NCI-H1694 treated with DMSO at 0.1 percent for 48 hours (cell line): ENCODE measurements around the gene PLA2G3.
A peak's percentile ranks its signal among the peaks of the same experiment; 100 is the strongest.
"Not testable (repeated sequence)": the region's sequence is repeated elsewhere in the genome, so short reads cannot be mapped to it uniquely, and the experiment has no call there.

Experiments
- DNase-seq: peaks from one replicate; lab custom pipeline; 2025; lab: John Stamatoyannopoulos, UW

PLA2G3 gene

GRCh38 chr22:31099841-31100761 lies 40.2 kb downstream of the PLA2G3 start:
- DNase-seq, result no peak

GRCh38 chr22:31099386-31099785 lies 40.9 kb downstream of the PLA2G3 start:
- no peak for DNase-seq

GRCh38 chr22:31098632-31099110 lies 41.6 kb downstream of the PLA2G3 start:
- DNase-seq, result no peak

GRCh38 chr22:31097941-31098631 lies 42.2 kb downstream of the PLA2G3 start:
- no peak for DNase-seq

- DNase-seq, result not testable (repeated sequence)
Measured at GRCh38 chr22:31097539-31097938, 42.8 kb downstream of the PLA2G3 start.

- no peak for DNase-seq
Measured at GRCh38 chr22:31096657-31097279, 43.5 kb downstream of the PLA2G3 start.

GRCh38 chr22:31095637-31096249 lies 44.6 kb downstream of the PLA2G3 start:
- no peak for DNase-seq

GRCh38 chr22:31094741-31095140 lies 45.6 kb downstream of the PLA2G3 start:
- DNase-seq, result no peak

- DNase-seq, result peak; percentile 61
Measured at GRCh38 chr22:31094021-31094551, 46.2 kb downstream of the PLA2G3 start.

GRCh38 chr22:31093086-31093850 lies 47.0 kb downstream of the PLA2G3 start:
- DNase-seq, result no peak

GRCh38 chr22:31092161-31092560 lies 48.1 kb downstream of the PLA2G3 start:
- DNase-seq, result no peak

GRCh38 chr22:31091106-31091975 lies 49.0 kb downstream of the PLA2G3 start:
- DNase-seq, result no peak

GRCh38 chr22:31090217-31091085 lies 49.9 kb downstream of the PLA2G3 start:
- no peak for DNase-seq

- peak; percentile 15 for DNase-seq
Measured at GRCh38 chr22:31089160-31090100, 50.9 kb downstream of the PLA2G3 start.

- DNase-seq, result no peak
Measured at GRCh38 chr22:31088233-31088986, 51.9 kb downstream of the PLA2G3 start.

GRCh38 chr22:31087744-31088215 lies 52.5 kb downstream of the PLA2G3 start:
- DNase-seq, result no peak

- DNase-seq, result no peak
Measured at GRCh38 chr22:31086703-31087330, 53.5 kb downstream of the PLA2G3 start.
